ENCODE measurements around the gene CARD8.

GRCh38 chr19:48213959-48214358 is 41.8 kb downstream of the CARD8 start:
- TF ChIP-seq CTCF (IDR thresholded peaks at IDR 0.05; ENCODE audit: insufficient read depth, low read length) (no peak), POLR2AphosphoS5 (IDR thresholded peaks at IDR 0.05; ENCODE audit: low read depth) (no peak), REST (IDR thresholded peaks at IDR 0.05; ENCODE audit: insufficient replicate concordance, low read depth) (no peak), SPI1 (IDR thresholded peaks at IDR 0.05; ENCODE audit: borderline replicate concordance, low read depth) (no peak), GABPA (IDR thresholded peaks at IDR 0.05; ENCODE audit: low read depth) (no peak)

Data from HL-60 (cell line).